ENCODE measurements around the gene AGBL5.

Gene AGBL5

GRCh38 chr2:27094353-27094984 lies 43.0 kb downstream of the AGBL5 start:
- no peak overlapping the region for H3K9ac ChIP-seq (ENCODE audit: low read length)
- peaks cover 11% of the 10 kb centered on the region for H3K4me1 ChIP-seq (ENCODE audit: insufficient read depth, low read length, severe bottlenecking)
- no peak for TF ChIP-seq EZH2 (IDR thresholded peaks at IDR 0.05; ENCODE audit: borderline replicate concordance, low read length)
- TF ChIP-seq CTCF (IDR thresholded peaks at IDR 0.05; ENCODE audit: low read length) = no peak
- H3K9me3 ChIP-seq (ENCODE audit: low read length) = no peaks in the 10 kb centered on the region
- H3K9me2 ChIP-seq (ENCODE audit: low read depth, low read length) = no peaks in the 10 kb centered on the region
- no peak overlapping the region for H3K27ac ChIP-seq (ENCODE audit: low read depth, low read length, poor library complexity, severe bottlenecking)
- no peaks in the 10 kb centered on the region for H3K27me3 ChIP-seq (ENCODE audit: insufficient read depth, low read length)
- H3K4me3 ChIP-seq (ENCODE audit: low read depth, low read length, poor library complexity, severe bottlenecking) = no peak overlapping the region
- H4K20me1 ChIP-seq (ENCODE audit: insufficient read depth, low read length) = no peaks in the 10 kb centered on the region
- H3K36me3 ChIP-seq (ENCODE audit: insufficient read depth, low read length) = no peaks in the 10 kb centered on the region
- H3K4me2 ChIP-seq (ENCODE audit: low read length) = no peak overlapping the region
- no peaks in the 10 kb centered on the region for H3F3A ChIP-seq (ENCODE audit: insufficient read depth, low read length)
- H3K79me2 ChIP-seq (ENCODE audit: insufficient read depth, low read length) = no peaks in the 10 kb centered on the region
- no peak overlapping the region for H2AFZ ChIP-seq (ENCODE audit: low read length)

GRCh38 chr2:27095427-27095744 lies 43.9 kb downstream of the AGBL5 start:
- no peaks in the 10 kb centered on the region for H3K27me3 ChIP-seq (ENCODE audit: insufficient read depth, low read length)
- no peaks in the 10 kb centered on the region for H4K20me1 ChIP-seq (ENCODE audit: insufficient read depth, low read length)
- no peaks in the 10 kb centered on the region for H3K79me2 ChIP-seq (ENCODE audit: insufficient read depth, low read length)
- H3K4me2 ChIP-seq (ENCODE audit: low read length) = no peak overlapping the region
- H3K4me3 ChIP-seq (ENCODE audit: low read depth, low read length, poor library complexity, severe bottlenecking) = no peak overlapping the region
- no peaks in the 10 kb centered on the region for H3K9me2 ChIP-seq (ENCODE audit: low read depth, low read length)
- H3K36me3 ChIP-seq (ENCODE audit: insufficient read depth, low read length) = no peaks in the 10 kb centered on the region
- no peaks in the 10 kb centered on the region for H3F3A ChIP-seq (ENCODE audit: insufficient read depth, low read length)
- peak overlapping the region; percentile 54; the same call in 1 of the 2 replicates for H2AFZ ChIP-seq (ENCODE audit: low read length)
- no peak overlapping the region for H3K27ac ChIP-seq (ENCODE audit: low read depth, low read length, poor library complexity, severe bottlenecking)
- H3K4me1 ChIP-seq (ENCODE audit: insufficient read depth, low read length, severe bottlenecking) = peaks cover 11% of the 10 kb centered on the region
- no peak overlapping the region for H3K9ac ChIP-seq (ENCODE audit: low read length)
- TF ChIP-seq CTCF (IDR thresholded peaks at IDR 0.05; ENCODE audit: low read length) (no peak), EZH2 (IDR thresholded peaks at IDR 0.05; ENCODE audit: borderline replicate concordance, low read length) (no peak)
- no peaks in the 10 kb centered on the region for H3K9me3 ChIP-seq (ENCODE audit: low read length)

- H3K36me3 ChIP-seq (ENCODE audit: insufficient read depth, low read length) = no peaks in the 10 kb centered on the region
- H3K27me3 ChIP-seq (ENCODE audit: insufficient read depth, low read length) = no peaks in the 10 kb centered on the region; the same call in 1 of the 2 replicates
- H3K27ac ChIP-seq (ENCODE audit: low read depth, low read length, poor library complexity, severe bottlenecking) = no peak overlapping the region
- H3F3A ChIP-seq (ENCODE audit: insufficient read depth, low read length) = no peaks in the 10 kb centered on the region
- H3K79me2 ChIP-seq (ENCODE audit: insufficient read depth, low read length) = no peaks in the 10 kb centered on the region
- no peaks in the 10 kb centered on the region for H3K9me2 ChIP-seq (ENCODE audit: low read depth, low read length)
- peak overlapping the region; percentile 51 for H3K4me3 ChIP-seq (ENCODE audit: low read depth, low read length, poor library complexity, severe bottlenecking)
- peak overlapping the region; percentile 46; the same call in 1 of the 2 replicates for H3K9ac ChIP-seq (ENCODE audit: low read length)
- H3K4me2 ChIP-seq (ENCODE audit: low read length) = peak overlapping the region; percentile 73
- no peaks in the 10 kb centered on the region for H4K20me1 ChIP-seq (ENCODE audit: insufficient read depth, low read length)
- H3K9me3 ChIP-seq (ENCODE audit: low read length) = no peaks in the 10 kb centered on the region
- peak overlapping the region; percentile 54; the same call in 1 of the 2 replicates for H2AFZ ChIP-seq (ENCODE audit: low read length)
- H3K4me1 ChIP-seq (ENCODE audit: insufficient read depth, low read length, severe bottlenecking) = peaks cover 11% of the 10 kb centered on the region
- TF ChIP-seq EZH2 (IDR thresholded peaks at IDR 0.05; ENCODE audit: borderline replicate concordance, low read length) = no peak
- TF ChIP-seq CTCF (IDR thresholded peaks at IDR 0.05; ENCODE audit: low read length) = no peak
Measured at GRCh38 chr2:27095745-27096651, 44.5 kb downstream of the AGBL5 start.
